Activated CD8-positive, alpha-beta T cell treated with anti-CD3 and anti-CD28 coated beads, Interleukin-2, amount 10 ng/mL, durations not matched to agents 7 days and 5 days (primary cell): ENCODE results near the gene COL26A1. TPM values are rescaled to one million over a fixed set of nuclear protein-coding genes. Genes with fewer than 3 reads are reported as not detected.
A peak's percentile ranks its signal among the peaks of the same experiment; 100 is the strongest.
"Not testable (repeated sequence)": the region's sequence is repeated elsewhere in the genome, so short reads cannot be mapped to it uniquely, and the experiment has no call there.

ENCODE experiments used
- ATAC-seq: fragments of 150-1000 bp; cut with Tn5 transposase; one replicate; pipeline ENCODE4 v1.10.0; 2021; ENCODE audit warnings: moderate library complexity
- CTCF ChIA-PET: fragments of 350-600 bp; sonication (Branson Sonifier 250); formaldehyde crosslinking; loops from one replicate; lab custom pipeline; 2021; ENCODE audit warnings: antibody characterized with exemption; lab: Charles Lee
- POLR2A ChIA-PET: fragments of 350-600 bp; sonication (Branson Sonifier 250); formaldehyde crosslinking; loops from one replicate; lab custom pipeline; 2021; ENCODE audit warnings: antibody characterized with exemption; lab: Charles Lee
- DNase-seq: peaks from one replicate; pipeline ENCODE4 v3.0.0-alpha.2; 2020
- H3K27ac Mint-ChIP-seq: one replicate; pipeline ENCODE4 v1.8.0; 2021; ENCODE audit warnings: mild to moderate bottlenecking, mixed read lengths
- H3K27me3 Mint-ChIP-seq: one replicate; pipeline ENCODE4 v1.8.0; 2021; ENCODE audit warnings: low read depth, mixed read lengths
- H3K36me3 Mint-ChIP-seq: one replicate; pipeline ENCODE4 v1.8.0; 2021; ENCODE audit warnings: low read depth, mixed read lengths
- H3K4me1 Mint-ChIP-seq: one replicate; pipeline ENCODE4 v1.8.0; 2021; ENCODE audit warnings: low read depth, mixed read lengths
- H3K4me3 Mint-ChIP-seq: one replicate; pipeline ENCODE4 v1.8.0; 2021; ENCODE audit warnings: mild to moderate bottlenecking, mixed read lengths
- H3K9me3 Mint-ChIP-seq: one replicate; pipeline ENCODE4 v1.8.0; 2022; ENCODE audit warnings: mixed read lengths; ENCODE audit not compliant: insufficient read depth
- total RNA-seq, 2 experiments: library from RNA; stranded (reverse); gene quantifications; one replicate each; pipeline ENCODE4 v1.2.3, GENCODE V29; 2021

The COL26A1 gene
- total RNA-seq, 2 experiments from 2014 or later, result not detected

GRCh38 chr7:101348456-101349067, 14.1 kb upstream of the COL26A1 start:
- POLR2A ChIA-PET, H3K9me3 Mint-ChIP-seq, ATAC-seq, DNase-seq, H3K27ac Mint-ChIP-seq, H3K27me3 Mint-ChIP-seq, H3K4me3 Mint-ChIP-seq, H3K36me3 Mint-ChIP-seq: not testable (repeated sequence)
- peaks cover 16% of the 10 kb centered on the region for H3K4me1 Mint-ChIP-seq
- CTCF ChIA-PET, result interaction anchor here (1.3 kb wide), 1 partner anchor 26 kb away, joined by 4 read pairs; the partner anchor contains the start of gene IFT22

DNA sequence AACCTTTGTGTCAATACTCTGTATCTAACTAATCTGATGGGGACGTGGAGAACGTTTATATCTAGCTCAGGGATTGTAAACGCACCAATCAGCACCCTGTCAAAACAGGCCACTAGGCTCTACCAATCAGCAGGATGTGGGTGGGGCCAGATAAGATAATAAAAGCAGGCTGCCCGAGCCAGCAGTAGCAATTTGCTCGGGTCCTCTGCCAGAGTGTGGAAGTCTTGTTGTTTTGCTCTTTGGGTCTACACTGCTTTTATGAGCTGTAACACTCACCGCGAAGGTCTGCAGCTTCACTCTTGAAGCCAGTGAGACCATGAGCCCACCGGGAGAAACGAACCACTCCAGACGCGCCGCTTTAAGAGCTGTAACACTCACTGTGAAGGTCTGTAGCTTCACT, 13.4 kb upstream of the COL26A1 start:
- H3K9me3 Mint-ChIP-seq, DNase-seq, H3K4me3 Mint-ChIP-seq, H3K36me3 Mint-ChIP-seq, H3K27ac Mint-ChIP-seq, POLR2A ChIA-PET, ATAC-seq, H3K27me3 Mint-ChIP-seq: not testable (repeated sequence)
- CTCF ChIA-PET, result interaction anchor here (1.0 kb wide), 1 partner anchor 15 kb away, joined by 5 read pairs; no protein-coding TSS in a partner anchor
- H3K4me1 Mint-ChIP-seq, result peaks cover 16% of the 10 kb centered on the region

DNA sequence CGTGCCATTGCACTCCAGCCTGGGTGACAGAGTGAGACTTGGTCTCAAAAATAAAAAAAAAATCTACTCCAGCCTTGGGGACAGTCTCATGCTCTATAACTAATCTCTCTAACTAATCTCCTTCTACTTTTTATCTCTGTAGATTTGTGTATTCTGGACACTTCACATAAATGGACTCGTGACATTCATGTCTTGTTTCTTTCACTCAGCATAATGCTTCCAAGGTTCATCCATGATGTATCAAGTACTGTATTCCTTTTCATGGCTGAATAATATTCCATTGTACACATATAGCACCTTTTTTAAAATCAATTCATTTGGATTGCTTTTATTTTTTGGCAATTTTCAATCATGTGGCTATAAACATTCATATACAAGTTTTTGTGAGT, 9.8 kb upstream of the COL26A1 start:
- Mint-ChIP-seq H3K36me3 (no peaks in the 10 kb centered on the region), H3K9me3 (no peaks in the 10 kb centered on the region), H3K27ac (no peak overlapping the region), H3K4me3 (no peak overlapping the region), H3K27me3 (peaks cover 9% of the 10 kb centered on the region), H3K4me1 (peaks cover 16% of the 10 kb centered on the region)
- DNase-seq (no peak), ATAC-seq (no peak)
- ChIA-PET CTCF (interaction anchor here (1.0 kb wide), 2 partner anchors 31 to 40 kb away, joined by 3 read pairs; partner anchors contain the start of gene IFT22), POLR2A (no interaction called here)

- ATAC-seq (no peak), DNase-seq (no peak)
- Mint-ChIP-seq H3K27ac (no peak overlapping the region), H3K4me3 (no peak overlapping the region), H3K27me3 (peaks cover 14% of the 10 kb centered on the region), H3K4me1 (peaks cover 9% of the 10 kb centered on the region), H3K36me3 (no peaks in the 10 kb centered on the region), H3K9me3 (no peaks in the 10 kb centered on the region)
- POLR2A ChIA-PET, result no interaction called here
- CTCF ChIA-PET, result no interaction called here
Observed at GRCh38 chr7:101357433-101357832, 5.2 kb upstream of the COL26A1 start.

DNA sequence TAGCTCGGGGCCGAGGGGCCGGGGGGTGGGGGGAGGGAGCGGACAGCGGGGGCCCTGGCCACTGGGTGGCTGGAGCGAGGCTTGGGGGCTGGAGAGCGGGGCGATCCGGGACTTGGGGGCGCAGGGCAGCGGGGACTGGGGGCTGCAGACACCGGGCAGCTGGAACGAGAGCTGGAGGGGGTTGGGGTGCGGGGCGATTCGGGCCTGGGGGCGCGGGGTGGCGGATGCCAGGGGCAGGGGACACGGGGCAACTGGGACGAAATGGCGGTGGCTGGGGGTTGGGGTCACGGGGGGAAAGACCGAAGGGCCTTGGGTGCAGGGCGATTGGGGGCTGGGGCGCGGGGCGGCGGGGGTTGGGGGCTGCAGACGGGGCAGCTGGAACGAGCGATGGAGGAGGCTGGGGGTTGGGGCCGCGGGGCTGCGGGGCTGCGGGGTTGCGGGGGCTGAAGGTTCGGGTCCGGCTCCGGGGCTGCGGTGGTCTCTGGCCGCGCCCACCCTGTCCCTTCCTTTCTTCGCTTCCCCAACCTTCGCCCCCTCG, 590 bp downstream of the COL26A1 start:
- DNase-seq (no peak), ATAC-seq (no peak)
- H3K4me3 Mint-ChIP-seq, result no peak overlapping the region
- H3K27me3 Mint-ChIP-seq, result peaks cover 25% of the 10 kb centered on the region
- POLR2A ChIA-PET, result interaction anchor here (0.7 kb wide), 1 partner anchor 145 kb away, joined by 3 read pairs; no protein-coding TSS in a partner anchor
- CTCF ChIA-PET, result interaction anchor here (1.7 to 5.0 kb wide), 3 partner anchors 49 to 144 kb away, joined by 4 to 65 read pairs (median 31); no protein-coding TSS in a partner anchor
- H3K27ac Mint-ChIP-seq, result no peak overlapping the region
- H3K36me3 Mint-ChIP-seq, result no peaks in the 10 kb centered on the region
- H3K4me1 Mint-ChIP-seq, result peaks cover 16% of the 10 kb centered on the region
- H3K9me3 Mint-ChIP-seq, result no peaks in the 10 kb centered on the region

GRCh38 chr7:101363734-101364374, 1.2 kb downstream of the COL26A1 start:
- Mint-ChIP-seq H3K9me3 (no peaks in the 10 kb centered on the region), H3K27me3 (peaks cover 25% of the 10 kb centered on the region), H3K36me3 (no peaks in the 10 kb centered on the region), H3K4me1 (peaks cover 17% of the 10 kb centered on the region), H3K27ac (no peak overlapping the region), H3K4me3 (no peak overlapping the region)
- DNase-seq (peak; percentile 77), ATAC-seq (peak; percentile 94)
- ChIA-PET POLR2A (no interaction called here), CTCF (interaction anchor here (0.8 to 5.0 kb wide), 21 partner anchors 10 to 154 kb away, joined by 3 to 65 read pairs (median 5); partner anchors contain the start of gene IFT22)

GRCh38 chr7:101365956-101366355, 3.3 kb downstream of the COL26A1 start:
- H3K9me3 Mint-ChIP-seq, result no peaks in the 10 kb centered on the region
- DNase-seq (no peak), ATAC-seq (no peak)
- ChIA-PET CTCF (interaction anchor here (1.0 to 2.8 kb wide), 2 partner anchors 46 to 142 kb away, joined by 3 to 11 read pairs; no protein-coding TSS in a partner anchor), POLR2A (no interaction called here)
- no peak overlapping the region for H3K4me3 Mint-ChIP-seq
- H3K36me3 Mint-ChIP-seq, result no peaks in the 10 kb centered on the region
- H3K27me3 Mint-ChIP-seq, result peaks cover 32% of the 10 kb centered on the region
- H3K27ac Mint-ChIP-seq, result no peak overlapping the region
- peaks cover 24% of the 10 kb centered on the region for H3K4me1 Mint-ChIP-seq

GRCh38 chr7:101367676-101368075, 5.0 kb downstream of the COL26A1 start:
- Mint-ChIP-seq H3K9me3 (no peaks in the 10 kb centered on the region), H3K4me1 (peaks cover 24% of the 10 kb centered on the region), H3K27me3 (peaks cover 31% of the 10 kb centered on the region), H3K27ac (no peak overlapping the region), H3K4me3 (no peak overlapping the region), H3K36me3 (no peaks in the 10 kb centered on the region)
- peak; percentile 12 for ATAC-seq
- POLR2A ChIA-PET, result interaction anchor here (0.6 to 0.7 kb wide), 2 partner anchors 15 to 23 kb away, joined by 3 read pairs; no protein-coding TSS in a partner anchor
- DNase-seq, result no peak
- CTCF ChIA-PET, result interaction anchor here (0.6 to 2.8 kb wide), 8 partner anchors 15 to 141 kb away, joined by 3 to 11 read pairs (median 4); no protein-coding TSS in a partner anchor

DNA sequence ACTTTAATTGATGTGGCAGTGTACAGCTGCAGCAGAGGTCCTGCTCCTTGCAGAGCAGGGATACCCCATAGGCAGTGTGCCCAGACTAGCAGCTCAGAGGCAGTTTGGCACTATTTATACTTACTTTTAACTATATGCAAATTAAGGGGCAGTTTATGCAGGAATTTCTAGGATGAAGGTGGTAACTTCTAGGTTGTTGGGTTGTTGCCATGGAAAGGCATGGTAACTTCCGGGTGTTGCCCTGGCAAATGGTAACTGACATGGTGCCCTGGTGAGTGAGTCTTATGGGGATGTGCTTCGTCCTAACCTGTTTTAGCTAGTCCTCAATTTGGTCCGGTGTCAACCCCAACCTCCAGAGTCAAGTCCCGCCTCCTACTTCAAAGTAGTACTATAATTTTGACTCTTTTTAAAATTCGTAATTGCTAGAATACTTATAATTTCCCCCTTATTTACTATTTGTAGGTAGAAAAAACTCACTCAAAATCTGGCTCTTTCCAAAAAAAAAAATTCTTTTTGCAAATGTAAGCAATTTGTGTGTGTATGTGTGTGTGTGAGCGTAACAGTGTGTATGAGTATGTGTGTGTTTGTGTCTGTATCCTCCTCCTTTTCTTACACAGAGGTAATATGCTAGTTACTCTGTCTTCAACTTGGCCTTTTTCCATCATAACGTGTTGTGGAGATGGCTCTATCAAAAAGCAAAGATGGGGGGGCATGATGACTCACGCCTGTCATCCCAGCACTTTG, 5.9 kb downstream of the COL26A1 start:
- no peak overlapping the region for H3K27ac Mint-ChIP-seq
- H3K27me3 Mint-ChIP-seq, result peaks cover 37% of the 10 kb centered on the region
- no peak overlapping the region for H3K4me3 Mint-ChIP-seq
- DNase-seq (no peak), ATAC-seq (no peak)
- ChIA-PET POLR2A (interaction anchor here (0.7 kb wide), 1 partner anchor 16 kb away, joined by 3 read pairs; no protein-coding TSS in a partner anchor), CTCF (interaction anchor here (1.0 to 2.8 kb wide), 7 partner anchors 36 to 140 kb away, joined by 3 to 11 read pairs (median 4); no protein-coding TSS in a partner anchor)
- no peaks in the 10 kb centered on the region for H3K9me3 Mint-ChIP-seq
- H3K4me1 Mint-ChIP-seq, result peaks cover 24% of the 10 kb centered on the region
- no peaks in the 10 kb centered on the region for H3K36me3 Mint-ChIP-seq

- H3K27me3 Mint-ChIP-seq, result peaks cover 36% of the 10 kb centered on the region
- DNase-seq, result no peak
- ChIA-PET CTCF (interaction anchor here (1.4 to 2.6 kb wide), 2 partner anchors 16 to 56 kb away, joined by 3 to 7 read pairs; no protein-coding TSS in a partner anchor), POLR2A (no interaction called here)
- no peak overlapping the region for H3K27ac Mint-ChIP-seq
- H3K36me3 Mint-ChIP-seq, result no peaks in the 10 kb centered on the region
- no peaks in the 10 kb centered on the region for H3K9me3 Mint-ChIP-seq
- H3K4me3 Mint-ChIP-seq, result no peak overlapping the region
- peaks cover 20% of the 10 kb centered on the region for H3K4me1 Mint-ChIP-seq
- no peak for ATAC-seq
Observed at GRCh38 chr7:101370836-101371235, 8.2 kb downstream of the COL26A1 start.
